HCT116 (cell line): ENCODE data around the gene TAF11L7. TPM values are rescaled to one million over a fixed set of nuclear protein-coding genes. Genes with fewer than 3 reads are reported as not detected.
"Not testable (repeated sequence)": the region's sequence is repeated elsewhere in the genome, so short reads cannot be mapped to it uniquely, and the experiment has no call there.

Experiments
- ATAC-seq: fragments of 200-7000 bp; cut with Tn5 transposase; 2 replicates; pipeline ENCODE4 v1.9.1; 2020; ENCODE audit warnings: mild to moderate bottlenecking, moderate library complexity
- Bru-seq: library from RNA; stranded (reverse); fragments of 400-500 nt; gene quantifications from one replicate; lab custom pipeline; 2021; lab: Mats Ljungman, UMichigan
- BruChase-seq, 2 experiments: library from RNA; stranded (reverse); fragments of 400-500 nt; gene quantifications; one replicate each; lab custom pipeline; 2021; lab: Mats Ljungman, UMichigan
- BruUV-seq: library from RNA; stranded (reverse); fragments of 400-500 nt; replicated peaks from 2 replicates; lab custom pipeline; 2021; lab: Mats Ljungman, UMichigan
- CTCF ChIA-PET: fragments of 300-600 bp; sonication (Branson Sonifier 250); formaldehyde crosslinking; loops from one replicate; lab custom pipeline; 2021; ENCODE audit warnings: antibody characterized with exemption; lab: Charles Lee
- POLR2A ChIA-PET: fragments of 300-600, 350-600 bp; sonication (Branson Sonifier 250); formaldehyde crosslinking; loops from one replicate; lab custom pipeline; 2021; ENCODE audit warnings: antibody characterized with exemption; lab: Charles Lee
- RAD21 ChIA-PET, 2 experiments: fragments of 300-600 bp; sonication (Branson Sonifier 250); formaldehyde crosslinking; loops; one replicate each; lab custom pipeline; 2023; ENCODE audit warnings: low total read pairs in 2 of 2; ENCODE audit not compliant: uncharacterized antibody in 2 of 2, unreplicated experiment in 2 of 2, low non-redundant PET in 1 of 2; lab: Charles Lee
- DNase-seq: peaks from one replicate; pipeline ENCODE4 v3.0.0-alpha.2; 2010; ENCODE audit warnings: low read depth, low spot score
- H2AFZ ChIP-seq: fragments of 200-600 bp; shearing (Covaris generic), sonication (generic); 2 replicates; pipeline ENCODE4 v1.6.1; 2017; ENCODE audit warnings: low read depth, mixed run types, mixed read lengths, antibody characterized with exemption, low read length; ENCODE audit not compliant: poor library complexity, severe bottlenecking
- H3K27ac ChIP-seq: 2 replicates; pipeline ENCODE4 v1.5.1; 2012; ENCODE audit warnings: low read depth, low read length
- H3K27me3 ChIP-seq: fragments of 200-600 bp; sonication (generic); 2 replicates; pipeline ENCODE4 v1.6.1; 2016; ENCODE audit warnings: mixed run types, low read length, mixed read lengths; ENCODE audit not compliant: insufficient read depth
- H3K36me3 ChIP-seq, 2 experiments: fragments of 200-500 bp in 1 of 2; fragments of 200-600 bp in 1 of 2; sonication (Bioruptor generic) in 1 of 2; sonication (generic) in 1 of 2; 2 replicates each; pipeline versions ENCODE4 v1.5.1 to v1.6.1; 2014 to 2016; ENCODE audit warnings: low read length in 2 of 2, inconsistent platforms in 1 of 2, mixed read lengths in 1 of 2, mixed run types in 1 of 2; ENCODE audit not compliant: insufficient read depth in 2 of 2, control insufficient read depth in 1 of 2
- H3K4me1 ChIP-seq, 2 experiments: fragments of 200-600 bp in 1 of 2; sonication (generic) in 1 of 2; 2 replicates each; pipeline versions ENCODE4 v1.5.1 to v1.6.1; 2012 to 2017; ENCODE audit warnings: low read length in 2 of 2, inconsistent platforms in 1 of 2, mild to moderate bottlenecking in 1 of 2, mixed read lengths in 1 of 2, mixed run types in 1 of 2, moderate library complexity in 1 of 2; ENCODE audit not compliant: insufficient read depth in 2 of 2, control insufficient read depth in 1 of 2
- H3K4me2 ChIP-seq: fragments of 200-600 bp; sonication (generic); 2 replicates; pipeline ENCODE4 v1.6.1; 2017; ENCODE audit warnings: mixed run types, low read length, mixed read lengths
- H3K4me3 ChIP-seq, 2 experiments: fragments of 200-600 bp in 1 of 2; sonication (generic) in 1 of 2; replicated peaks in 1 of 2; 2 replicates each; pipeline ENCODE4 v1.5.1; 2011 to 2016; ENCODE audit warnings: low read length in 2 of 2, control low read depth in 1 of 2, low read depth in 1 of 2, mild to moderate bottlenecking in 1 of 2, mixed read lengths in 1 of 2, mixed run types in 1 of 2
- H3K79me2 ChIP-seq: fragments of 200-600 bp; sonication (generic); 2 replicates; pipeline ENCODE4 v1.6.1; 2017; ENCODE audit warnings: mild to moderate bottlenecking, mixed run types, low read length, moderate library complexity, mixed read lengths; ENCODE audit not compliant: insufficient read depth
- H3K9ac ChIP-seq: fragments of 200-600 bp; sonication (generic); 2 replicates; pipeline ENCODE4 v1.6.1; 2016; ENCODE audit warnings: low read length, mixed read lengths
- H3K9me2 ChIP-seq: fragments of 200-600 bp; sonication (generic), shearing (Covaris generic); 2 replicates; pipeline ENCODE4 v1.6.1; 2017; ENCODE audit warnings: mixed run types, mild to moderate bottlenecking, moderate library complexity; ENCODE audit not compliant: insufficient read depth
- H3K9me3 ChIP-seq, 2 experiments: fragments of 200-500 bp in 1 of 2; fragments of 200-600 bp in 1 of 2; sonication (Bioruptor generic) in 1 of 2; sonication (generic) in 1 of 2; 2 replicates each; pipeline ENCODE4 v1.6.1; 2014 to 2017; ENCODE audit warnings: low read length in 2 of 2, mixed read lengths in 2 of 2, inconsistent platforms in 1 of 2, low read depth in 1 of 2, mild to moderate bottlenecking in 1 of 2, mixed run types in 1 of 2, moderate library complexity in 1 of 2; ENCODE audit not compliant: control insufficient read depth in 1 of 2, insufficient read depth in 1 of 2
- H4K20me1 ChIP-seq: fragments of 200-600 bp; sonication (generic), shearing (Covaris generic); 2 replicates; pipeline ENCODE4 v1.6.1; 2017; ENCODE audit warnings: mixed run types, mild to moderate bottlenecking, moderate library complexity; ENCODE audit not compliant: insufficient read depth
- POLR2A ChIP-seq: IDR thresholded peaks from 2 replicates; pipeline ENCODE4 v1.7.0; 2011; ENCODE audit warnings: borderline replicate concordance; ENCODE audit not compliant: insufficient read depth, insufficient read length; ENCODE audit errors: extremely low read depth
- ZBTB33 ChIP-seq: IDR thresholded peaks from 2 replicates; pipeline ENCODE4 v1.6.1; 2011; ENCODE audit warnings: mild to moderate bottlenecking, low read length, moderate library complexity; ENCODE audit not compliant: insufficient replicate concordance; ENCODE audit errors: extremely low read depth
- intact Hi-C: fragments of 100-400 bp; cut with micrococcal nuclease; formaldehyde crosslinking; loops from 2 replicates; pipeline ENCODE4 v1.10.0; 2022
- long read RNA-seq: library from polyadenylated mRNA; unstranded; transcript quantifications from one replicate; pipeline ENCODE4 v2.0.0, GENCODE V29; 2021; ENCODE audit not compliant: unreplicated experiment
- polyA plus RNA-seq: library from polyadenylated mRNA; unstranded; fragments of >200 nt; gene quantifications from 2 replicates; pipeline ENCODE4 v1.2.1, GENCODE V29; 2012; ENCODE audit warnings: missing spikeins
- total RNA-seq: library from RNA; stranded (reverse); gene quantifications from one replicate; pipeline ENCODE4 v1.2.1, GENCODE V29; 2021; ENCODE audit not compliant: unreplicated experiment

The TAF11L7 gene
- total RNA-seq = not detected
- polyA plus RNA-seq = not detected in 2 replicates
- Bru-seq, nascent RNA = not detected
- not detected for BruChase-seq, experiment 1, labeled RNA remaining after a 6-hour chase
- not detected for BruChase-seq, experiment 2, labeled RNA remaining after a 2-hour chase
- long read RNA-seq = 0 reads

GRCh38 chr5:17585658-17586057 is at the start of gene TAF11L7:
TAF11L7 (minus strand) TSS chr5:17585758.
- intact Hi-C loops, H3K27me3 ChIP-seq, H3K9ac ChIP-seq, H3K4me1 ChIP-seq, H4K20me1 ChIP-seq, RAD21 ChIA-PET, H3K79me2 ChIP-seq, H3K27ac ChIP-seq, H3K9me2 ChIP-seq, H3K4me3 ChIP-seq, H3K36me3 ChIP-seq, CTCF ChIA-PET, DNase-seq, ATAC-seq, POLR2A ChIA-PET, H3K4me2 ChIP-seq, H3K9me3 ChIP-seq, BruUV-seq, H2AFZ ChIP-seq: not testable (repeated sequence)

- Histone ChIP-seq H3K4me2 (no peak within 1 kb of the TSS), H4K20me1 (no peaks in the 10 kb centered on the region), H3K9me3 (peaks cover 0 to 10% of the 10 kb centered on the region in 2 experiments; a peak in 2 of 4 replicates), H3K4me3 (no peak within 1 kb of the TSS), H3K36me3 (no peaks in the 10 kb centered on the region), H3K27me3 (no peaks in the 10 kb centered on the region), H3K79me2 (no peaks in the 10 kb centered on the region), H3K9ac (no peak within 1 kb of the TSS), H2AFZ (no peak within 1 kb of the TSS), H3K27ac (no peak within 1 kb of the TSS), H3K4me1 (no peaks in the 10 kb centered on the region), H3K9me2 (no peaks in the 10 kb centered on the region)
- BruUV-seq = no TSS peak
- CTCF ChIA-PET = no interaction called here
- POLR2A ChIA-PET = no interaction called here
- DNase-seq = no peak
- intact Hi-C loops = no loop called here
- no peak for TF ChIP-seq POLR2A
- no peak for TF ChIP-seq ZBTB33
- ATAC-seq = no peak
- RAD21 ChIA-PET = no interaction called here
Observed at GRCh38 chr5:17634160-17634559, 48.6 kb upstream of the TAF11L7 start, which contains the start of gene TAF11L14. TAF11L14 (plus strand) TSS chr5:17634460.

GRCh38 chr5:17631788-17632187 is 46.2 kb upstream of the TAF11L7 start, which contains the start of gene TAF11L13:
TAF11L13 (plus strand) TSS chr5:17632088.
- H2AFZ ChIP-seq, H4K20me1 ChIP-seq, ATAC-seq, H3K9me3 ChIP-seq, H3K4me1 ChIP-seq, H3K4me3 ChIP-seq, POLR2A ChIA-PET, H3K36me3 ChIP-seq, RAD21 ChIA-PET, H3K9ac ChIP-seq, H3K4me2 ChIP-seq, H3K9me2 ChIP-seq, intact Hi-C loops, H3K27ac ChIP-seq, DNase-seq, H3K79me2 ChIP-seq, BruUV-seq, H3K27me3 ChIP-seq, CTCF ChIA-PET: not testable (repeated sequence)
